IPS-11a (cell line): ENCODE results near the gene PPP3R1.

ENCODE experiments used
- H3K4me3 ChIP-seq: one replicate; pipeline ENCODE4 v1.5.1; 2013; ENCODE audit warnings: low read depth, low read length, control low read depth

The PPP3R1 gene

GRCh38 chr2:68263632-68264031 is 11.3 kb upstream of the PPP3R1 start:
- no peak overlapping the region for H3K4me3 ChIP-seq

DNA sequence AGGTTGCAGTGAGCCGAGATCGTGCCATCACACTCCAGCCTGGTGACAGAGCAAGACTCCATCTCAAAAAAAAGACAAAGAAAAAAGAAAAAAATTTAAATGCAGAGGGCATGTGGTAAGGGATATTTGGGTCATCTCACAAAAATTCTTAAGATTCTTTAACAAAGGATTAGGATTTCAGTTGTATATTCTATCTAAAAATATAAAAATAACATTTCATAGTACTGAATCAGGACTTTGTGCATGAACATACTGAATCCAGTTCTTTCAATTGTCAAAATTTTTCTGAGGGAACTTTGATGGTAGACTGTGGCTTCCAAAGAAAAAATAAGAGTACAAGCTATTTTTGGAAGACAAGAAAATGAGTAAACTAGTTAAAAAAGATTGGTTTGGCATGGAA is 6.5 kb upstream of the PPP3R1 start:
- H3K4me3 ChIP-seq = no peak overlapping the region

DNA sequence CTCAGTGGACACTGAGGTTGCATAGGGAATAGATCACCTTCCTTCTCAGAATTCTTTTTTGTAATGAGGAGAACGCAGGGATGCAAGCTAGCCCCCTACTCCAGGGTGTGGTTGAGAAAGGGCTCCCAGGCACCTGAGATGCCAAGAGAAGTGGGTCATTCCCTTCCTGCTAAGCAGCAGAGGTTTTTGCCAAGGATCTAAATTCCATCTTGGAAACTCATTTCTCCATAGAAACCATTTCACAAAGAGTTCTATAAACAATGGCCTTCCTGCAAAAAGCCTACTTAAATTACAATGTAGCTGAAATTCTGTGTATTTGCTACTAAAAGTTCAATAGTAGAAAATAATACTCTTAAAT is 3.7 kb upstream of the PPP3R1 start:
- H3K4me3 ChIP-seq = no peak overlapping the region

GRCh38 chr2:68253219-68254068 is 1.1 kb upstream of the PPP3R1 start:
- peak overlapping the region; percentile 74 for H3K4me3 ChIP-seq

- peak overlapping the region; percentile 97 for H3K4me3 ChIP-seq
Measured at GRCh38 chr2:68251855-68252399, 405 bp downstream of the PPP3R1 start.

- H3K4me3 ChIP-seq = peak overlapping the region; percentile 97
Measured at GRCh38 chr2:68251187-68251854, 1.0 kb downstream of the PPP3R1 start.

GRCh38 chr2:68250652-68251186 is 1.6 kb downstream of the PPP3R1 start:
- peak overlapping the region; percentile 97 for H3K4me3 ChIP-seq

- H3K4me3 ChIP-seq = peak overlapping the region; percentile 97
Measured at GRCh38 chr2:68250196-68250595, 2.1 kb downstream of the PPP3R1 start.

- no peak overlapping the region for H3K4me3 ChIP-seq
Measured at GRCh38 chr2:68248806-68249205, 3.5 kb downstream of the PPP3R1 start.

DNA sequence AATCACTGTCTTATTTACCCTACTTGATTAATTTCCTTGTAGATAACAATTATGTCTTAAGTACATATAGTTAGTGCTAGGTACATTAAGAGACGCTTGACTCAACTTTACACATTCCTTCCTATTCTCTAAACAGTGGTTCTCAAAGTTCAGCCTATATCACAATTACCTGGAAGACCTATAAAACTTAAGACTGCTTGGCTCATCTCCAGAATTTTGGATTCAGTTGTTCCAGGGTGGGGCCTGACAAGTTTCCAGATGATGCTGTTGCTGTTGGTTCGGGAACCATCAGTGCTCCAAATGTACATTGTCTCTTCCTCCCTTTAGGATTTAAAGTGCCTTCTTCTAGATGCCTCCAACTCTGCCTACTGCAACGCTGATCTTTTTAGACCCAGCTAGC is 4.0 kb downstream of the PPP3R1 start:
- no peak overlapping the region for H3K4me3 ChIP-seq

DNA sequence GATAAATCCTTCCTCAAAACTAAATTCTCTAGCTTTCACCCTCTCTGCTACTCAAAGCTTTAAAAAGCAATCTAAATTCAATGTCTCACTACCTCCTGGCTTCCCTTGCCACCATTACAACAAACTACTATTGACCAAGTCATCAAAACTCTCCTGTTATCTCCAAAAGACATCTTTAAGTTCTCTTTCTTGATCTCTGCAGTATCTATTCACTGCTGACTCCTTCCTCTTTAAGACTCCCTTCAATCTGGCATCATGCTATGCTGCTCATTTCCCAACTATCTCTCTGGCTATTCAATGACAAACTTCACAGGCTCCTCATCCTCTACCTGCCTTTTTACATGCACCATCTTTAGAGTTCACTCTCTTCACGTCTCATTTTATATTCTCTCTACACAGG is 5.9 kb downstream of the PPP3R1 start:
- H3K4me3 ChIP-seq = no peak overlapping the region

DNA sequence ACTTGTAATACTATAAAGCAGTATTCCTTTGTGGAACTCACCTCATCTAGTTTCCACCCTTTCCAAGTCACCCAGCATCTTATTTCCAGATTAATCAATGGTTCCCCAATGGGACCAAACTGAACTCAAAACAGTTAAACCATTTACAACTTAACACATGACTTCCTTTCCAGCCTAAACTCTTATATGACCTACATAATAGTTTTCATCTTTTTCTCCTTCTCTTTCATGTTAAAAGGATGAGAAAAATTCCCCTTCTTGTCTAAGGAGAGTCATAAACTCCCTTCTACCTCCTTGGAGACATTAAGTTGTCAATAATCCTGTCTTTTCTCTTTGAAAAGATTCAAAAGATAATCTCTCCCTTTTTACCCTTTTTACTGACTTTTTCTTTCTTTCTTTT is 6.7 kb downstream of the PPP3R1 start:
- no peak overlapping the region for H3K4me3 ChIP-seq

- no peak overlapping the region for H3K4me3 ChIP-seq
Measured at GRCh38 chr2:68245066-68245465, 7.3 kb downstream of the PPP3R1 start.

DNA sequence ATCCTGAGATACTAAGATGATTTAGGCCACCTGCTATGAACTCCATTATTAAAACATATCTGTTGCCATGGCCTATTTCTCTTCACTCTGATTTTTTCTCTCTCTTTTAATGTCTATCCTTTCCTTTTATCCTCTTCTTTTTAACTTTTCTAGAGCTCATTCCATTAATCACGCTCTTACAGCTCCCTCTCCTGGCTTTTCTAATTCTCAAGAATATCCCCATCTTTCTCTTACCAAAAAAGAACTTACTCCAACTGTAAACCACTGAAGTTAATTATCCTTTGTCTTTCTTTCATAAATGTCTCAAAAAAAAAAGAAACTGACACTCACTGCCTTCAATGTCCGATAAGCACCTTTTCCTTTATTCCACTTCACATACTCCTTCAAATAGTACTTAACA is 7.9 kb downstream of the PPP3R1 start:
- no peak overlapping the region for H3K4me3 ChIP-seq

DNA sequence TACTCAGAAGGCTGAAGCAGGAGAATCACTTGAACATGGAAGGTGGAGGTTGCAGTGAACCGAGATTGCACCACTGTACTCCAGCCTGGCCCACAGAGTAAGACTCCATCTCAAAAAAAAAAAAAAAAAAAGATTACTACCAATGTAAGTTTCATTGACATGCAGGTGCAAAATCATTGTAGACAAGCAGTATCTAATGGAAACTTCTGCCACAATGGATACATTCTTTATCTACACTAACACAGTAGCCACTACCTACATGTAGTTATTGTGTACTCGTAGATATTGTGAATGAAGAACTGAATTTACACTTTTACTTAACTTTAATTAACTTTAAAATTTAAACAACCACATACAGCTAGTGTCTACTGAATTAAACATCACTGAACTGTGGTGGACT is 10.6 kb downstream of the PPP3R1 start:
- H3K4me3 ChIP-seq = no peak overlapping the region

- no peak overlapping the region for H3K4me3 ChIP-seq
Measured at GRCh38 chr2:68240446-68240845, 11.9 kb downstream of the PPP3R1 start.

GRCh38 chr2:68238955-68239822 is 13.1 kb downstream of the PPP3R1 start:
- no peak overlapping the region for H3K4me3 ChIP-seq

DNA sequence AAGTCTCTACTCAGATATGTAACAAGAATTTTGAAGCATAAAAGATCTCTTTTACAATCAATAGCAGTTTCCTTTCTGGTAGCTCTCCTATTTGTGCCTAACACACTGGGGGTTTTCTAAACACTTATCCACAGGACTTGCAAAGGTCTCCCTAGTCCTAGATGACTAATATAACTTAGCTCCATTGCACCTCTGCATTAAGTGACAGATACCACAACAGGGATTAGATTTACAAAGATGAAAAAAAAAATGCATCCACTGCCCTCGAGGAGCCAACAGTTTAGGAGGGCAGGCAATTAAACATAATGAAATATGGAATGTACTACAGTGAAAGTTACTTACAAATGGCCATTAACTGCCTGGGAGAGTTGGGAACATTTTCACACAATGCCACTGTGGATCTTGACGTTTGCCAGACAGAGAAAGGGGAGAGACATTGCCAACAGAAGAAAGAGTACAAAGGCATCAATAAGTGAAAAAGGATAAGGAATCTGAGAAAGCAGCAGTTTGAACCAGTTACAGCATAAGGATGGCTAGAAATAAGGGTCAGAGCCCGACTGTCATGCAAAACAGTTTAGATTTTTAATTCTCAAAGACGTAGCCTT is 14.3 kb downstream of the PPP3R1 start:
- no peak overlapping the region for H3K4me3 ChIP-seq

- no peak overlapping the region for H3K4me3 ChIP-seq
Measured at GRCh38 chr2:68237404-68237803, 14.9 kb downstream of the PPP3R1 start.

GRCh38 chr2:68236876-68237275 is 15.5 kb downstream of the PPP3R1 start:
- no peak overlapping the region for H3K4me3 ChIP-seq
